Keratinocyte (primary cell): ENCODE data around the gene MMS19. TPM values are rescaled to one million over a fixed set of nuclear protein-coding genes. Genes with fewer than 3 reads are reported as not detected.

Experiments used
- DNase-seq: peaks from one replicate; pipeline ENCODE4 v3.0.0-alpha.2; 2011; ENCODE audit warnings: low read depth, missing footprints, low spot score
- FAIRE-seq: peaks from 2 replicates; lab custom pipeline; 2011; peaks lifted over from hg19 to GRCh38; lab: Jason Lieb, UNC
- H2AFZ ChIP-seq: 2 replicates; pipeline ENCODE4 v1.6.0; 2012; ENCODE audit warnings: low read length, control low read depth, inconsistent platforms; ENCODE audit not compliant: control insufficient read depth
- H3K27ac ChIP-seq: 2 replicates; pipeline ENCODE4 v1.5.1; 2011; ENCODE audit warnings: low read length; ENCODE audit not compliant: control insufficient read depth, insufficient read depth
- H3K27me3 ChIP-seq: 3 replicates; pipeline ENCODE4 v1.6.0; 2011; ENCODE audit warnings: low read length; ENCODE audit not compliant: control insufficient read depth, insufficient read depth; ENCODE audit errors: extremely low read depth
- H3K36me3 ChIP-seq, 2 experiments: 2 replicates in 1 of 2; 3 replicates in 1 of 2; pipeline ENCODE4 v1.5.1; 2011; ENCODE audit warnings: low read length in 2 of 2, mild to moderate bottlenecking in 1 of 2; ENCODE audit not compliant: control insufficient read depth in 2 of 2, insufficient read depth in 2 of 2; ENCODE audit errors: extremely low read depth in 1 of 2
- H3K4me1 ChIP-seq: 3 replicates; pipeline ENCODE4 v1.5.1; 2011; ENCODE audit warnings: low read length; ENCODE audit not compliant: control insufficient read depth, insufficient read depth; ENCODE audit errors: extremely low read depth
- H3K4me2 ChIP-seq: 3 replicates; pipeline ENCODE4 v1.6.0; 2011; ENCODE audit warnings: low read depth, low read length; ENCODE audit not compliant: control insufficient read depth, insufficient read depth; ENCODE audit errors: extremely low read depth
- H3K4me3 ChIP-seq, 3 experiments: fragments of 200-600 bp in 1 of 3; sonication (generic) in 1 of 3; 2 replicates in 2 of 3; 3 replicates in 1 of 3; pipeline ENCODE4 v1.5.1; 2011 to 2016; ENCODE audit warnings: low read length in 3 of 3, mild to moderate bottlenecking in 3 of 3, control low read depth in 2 of 3, inconsistent platforms in 1 of 3, low read depth in 1 of 3, mixed read lengths in 1 of 3, mixed run types in 1 of 3, moderate library complexity in 1 of 3; ENCODE audit not compliant: control insufficient read depth in 2 of 3, insufficient read depth in 2 of 3; ENCODE audit errors: extremely low read depth in 1 of 3
- H3K79me2 ChIP-seq: 2 replicates; pipeline ENCODE4 v1.6.0; 2012; ENCODE audit warnings: low read length; ENCODE audit not compliant: control insufficient read depth, insufficient read depth
- H3K9ac ChIP-seq: 3 replicates; pipeline ENCODE4 v1.6.0; 2011; ENCODE audit warnings: low read length; ENCODE audit not compliant: control insufficient read depth, insufficient read depth; ENCODE audit errors: extremely low read depth
- H3K9me1 ChIP-seq: 3 replicates; pipeline ENCODE4 v1.6.0; 2011; ENCODE audit warnings: low read length; ENCODE audit not compliant: control insufficient read depth, insufficient read depth; ENCODE audit errors: extremely low read depth
- H3K9me3 ChIP-seq: 2 replicates; pipeline ENCODE4 v1.5.1; 2012; ENCODE audit warnings: low read depth, low read length; ENCODE audit not compliant: control insufficient read depth
- H4K20me1 ChIP-seq: 3 replicates; pipeline ENCODE4 v1.6.0; 2011; ENCODE audit warnings: low read length; ENCODE audit not compliant: control insufficient read depth, insufficient read depth; ENCODE audit errors: extremely low read depth
- CTCF ChIP-seq, 3 experiments: IDR thresholded peaks in 1 of 3; conservative IDR thresholded peaks in 1 of 3; optimal IDR thresholded peaks in 1 of 3; 2 replicates in 2 of 3; 3 replicates in 1 of 3; pipeline versions ENCODE3 to v1.5.1; 2011; ENCODE audit warnings: low read length in 3 of 3, mild to moderate bottlenecking in 3 of 3, moderate library complexity in 2 of 3, control low read depth in 1 of 3, inconsistent platforms in 1 of 3; ENCODE audit not compliant: insufficient read depth in 2 of 3; ENCODE audit errors: extremely low read depth in 1 of 3
- EZH2 ChIP-seq: IDR thresholded peaks from one replicate; pipeline ENCODE4 v1.6.1; 2012; ENCODE audit warnings: inconsistent platforms, mild to moderate bottlenecking, low read length, moderate library complexity
- dilution Hi-C: fragments of 300-500 bp; cut with MboI; formaldehyde crosslinking; loops from one replicate; pipeline ENCODE4 v1.7.0; 2020; ENCODE audit warnings: low sequenced_read_pairs; ENCODE audit not compliant: extremely low pct_ligation_motif_present
- polyA plus RNA-seq, 5 experiments: library from polyadenylated mRNA; depleted of rRNA in 3 of 5; stranded (reverse) in 3 of 5; stranded (forward) in 1 of 5; unstranded in 1 of 5; fragments of >200 nt; gene quantifications; 1 replicate in 1 of 5; 2 replicates in 3 of 5; 3 replicates in 1 of 5; pipeline versions ENCODE4 v1.2.1 to v1.2.3, GENCODE V29; 2011 to 2012; ENCODE audit warnings: missing spikeins in 2 of 5, low read depth in 1 of 5, low replicate concordance in 1 of 5

MMS19 gene
- polyA plus RNA-seq, 1 donor (not counting 4 experiments of a cell fraction or from before 2014, with no cell fraction given), result 72.5 TPM

GRCh38 chr10:97459933-97460332, 38.3 kb downstream of the MMS19 start:
- Histone ChIP-seq H3K4me2 (no peak overlapping the region), H3K27me3 (no peaks in the 10 kb centered on the region), H3K4me3 (no peak overlapping the region), H4K20me1 (no peaks in the 10 kb centered on the region), H3K4me1 (peaks cover 7% of the 10 kb centered on the region), H3K27ac (no peak overlapping the region), H3K9me3 (no peaks in the 10 kb centered on the region), H3K79me2 (no peaks in the 10 kb centered on the region), H3K9ac (no peak overlapping the region), H3K9me1 (no peaks in the 10 kb centered on the region), H3K36me3 (peaks cover 61 to 69% of the 10 kb centered on the region in 2 experiments), H2AFZ (no peak overlapping the region)
- DNase-seq (no peak), FAIRE-seq (no peak)
- TF ChIP-seq EZH2, result no peak
- no peak for TF ChIP-seq CTCF (optimal IDR thresholded peaks at IDR 0.05 in 1 of 3, IDR thresholded peaks at IDR 0.05 in 1 of 3, conservative IDR thresholded peaks at IDR 0.05 in 1 of 3; ENCODE audit: extremely low read depth in 1 of 3, insufficient read depth in 2 of 3, low read length in 3 of 3)
- dilution Hi-C loops, result no loop called here

- H3K36me3 ChIP-seq, result peaks cover 60 to 65% of the 10 kb centered on the region in 2 experiments
- H3K79me2 ChIP-seq, result no peaks in the 10 kb centered on the region
- peaks cover 5% of the 10 kb centered on the region for H3K4me1 ChIP-seq
- no peak for FAIRE-seq
- no peak for DNase-seq
- no peak overlapping the region for H3K27ac ChIP-seq
- no peak overlapping the region for H3K4me2 ChIP-seq
- no peaks in the 10 kb centered on the region for H3K9me1 ChIP-seq
- dilution Hi-C loops, result no loop called here
- no peaks in the 10 kb centered on the region for H4K20me1 ChIP-seq
- no peak overlapping the region for H2AFZ ChIP-seq
- TF ChIP-seq CTCF (optimal IDR thresholded peaks at IDR 0.05 in 1 of 3, IDR thresholded peaks at IDR 0.05 in 1 of 3, conservative IDR thresholded peaks at IDR 0.05 in 1 of 3; ENCODE audit: extremely low read depth in 1 of 3, insufficient read depth in 2 of 3, low read length in 3 of 3) (no peak), EZH2 (no peak)
- no peak overlapping the region for H3K9ac ChIP-seq
- H3K27me3 ChIP-seq, result no peaks in the 10 kb centered on the region
- H3K4me3 ChIP-seq, result no peak overlapping the region
- H3K9me3 ChIP-seq, result no peaks in the 10 kb centered on the region
These were observed 39.1 kb downstream of the MMS19 start for GRCh38 chr10:97459111-97459510.
